Testis (tissue), 3 donors: Measurements from ENCODE around the gene DNAJC30. TPM values are rescaled to one million over a fixed set of nuclear protein-coding genes. Genes with fewer than 3 reads are reported as not detected.

Source experiments
- DNase-seq: peaks from one replicate; pipeline ENCODE4 v3.0.0-alpha.2; 2019
- H3K27ac ChIP-seq, 2 donors: fragments of 200-600 bp; sonication (generic); one replicate each; pipeline ENCODE4 v1.5.1; 2019
- H3K27me3 ChIP-seq: fragments of 200-600 bp; sonication (generic); one replicate; pipeline ENCODE4 v1.5.1; 2019
- H3K36me3 ChIP-seq: fragments of 200-600 bp; sonication (generic); one replicate; pipeline ENCODE4 v1.5.1; 2017; ENCODE audit warnings: low read depth; ENCODE audit errors: missing control alignments
- H3K4me1 ChIP-seq: fragments of 200-600 bp; sonication (generic); one replicate; pipeline ENCODE4 v1.5.1; 2019
- H3K4me3 ChIP-seq, 2 donors: fragments of 200-600 bp; sonication (generic); one replicate each; pipeline ENCODE4 v1.5.1; 2017 to 2019
- H3K9me3 ChIP-seq: fragments of 200-600 bp; sonication (generic); one replicate; pipeline ENCODE4 v1.5.1; 2017
- CTCF ChIP-seq, 3 experiments: fragments of 450-650 bp in 2 of 3; fragments of 200-600 bp in 1 of 3; sonication (generic) in 1 of 3; IDR thresholded peaks; one replicate each; pipeline ENCODE4 v1.5.1; 2016 to 2019; ENCODE audit warnings: antibody characterized with exemption in 3 of 3, mild to moderate bottlenecking in 2 of 3, moderate library complexity in 1 of 3
- POLR2A ChIP-seq: fragments of 450-650 bp; IDR thresholded peaks from one replicate; pipeline ENCODE4 v1.6.1; 2017; ENCODE audit warnings: antibody characterized with exemption, mild to moderate bottlenecking, moderate library complexity
- WGBS, 2 donors: methylation state at CpG; one replicate each; pipeline ENCODE4 v1.1.5; 2018; 5-methylcytosine and 5-hydroxymethylcytosine counted together
- intact Hi-C: fragments of 100-400 bp; cut with DNase I; formaldehyde crosslinking; loops from one replicate; pipeline ENCODE4 v1.15.1; 2023; ENCODE audit warnings: low total_unique reads
- polyA plus RNA-seq: library from polyadenylated mRNA; stranded (reverse); fragments of 350-450 nt; fragmentation: Illumina TruSeq; extraction: RNeasy Lipid Tissue Mini Kit (QIAGEN cat#74804); gene quantifications from one replicate; pipeline ENCODE4 v1.2.3, GENCODE V29; 2014; ENCODE audit warnings: low read depth, low replicate concordance; ENCODE audit not compliant: insufficient read depth
- total RNA-seq, 2 donors: library from RNA; depleted of rRNA; stranded (reverse); fragments of >200 nt; gene quantifications; one replicate each; pipeline ENCODE4 v1.2.3, GENCODE V29; 2016

The DNAJC30 gene
- total and polyA plus RNA-seq, 3 donors from 2014 or later = 19.7 to 27.7 (median 25.0) TPM

GRCh38 chr7:73671857-73672445 is 11.3 kb downstream of the DNAJC30 start:
- H3K36me3 ChIP-seq = no peaks in the 10 kb centered on the region
- DNase-seq = no peak
- peaks cover 16% of the 10 kb centered on the region for H3K4me1 ChIP-seq
- no peaks in the 10 kb centered on the region for H3K27me3 ChIP-seq
- no peak overlapping the region for H3K27ac ChIP-seq
- intact Hi-C loops = no loop called here
- H3K9me3 ChIP-seq = no peaks in the 10 kb centered on the region
- no peak for TF ChIP-seq CTCF (IDR thresholded peaks at IDR 0.05)
- TF ChIP-seq POLR2A = no peak
- WGBS, 2 donors = 94 to 95% methylated on average over 14 to 15 of the region's 15 CpGs
- no peak overlapping the region for H3K4me3 ChIP-seq

- intact Hi-C loops = no loop called here
- 29 to 77% methylated on average over 1 to 6 of the region's 12 CpGs for WGBS, 2 donors
- DNase-seq = no peak
- H3K4me3 ChIP-seq = no peak overlapping the region
- peaks cover 16% of the 10 kb centered on the region for H3K4me1 ChIP-seq
- H3K36me3 ChIP-seq = no peaks in the 10 kb centered on the region
- no peaks in the 10 kb centered on the region for H3K9me3 ChIP-seq
- H3K27ac ChIP-seq = no peak overlapping the region
- no peak for TF ChIP-seq POLR2A
- no peak for TF ChIP-seq CTCF (IDR thresholded peaks at IDR 0.05)
- H3K27me3 ChIP-seq = no peaks in the 10 kb centered on the region
Measured at GRCh38 chr7:73671322-73671661, 12.0 kb downstream of the DNAJC30 start.

- Histone ChIP-seq H3K4me1 (peaks cover 12% of the 10 kb centered on the region), H3K9me3 (no peaks in the 10 kb centered on the region), H3K27ac (no peak overlapping the region), H3K36me3 (no peaks in the 10 kb centered on the region), H3K27me3 (no peaks in the 10 kb centered on the region), H3K4me3 (no peak overlapping the region)
- no peak for DNase-seq
- intact Hi-C loops = no loop called here
- WGBS, 2 donors = 87 to 89% methylated on average over 12 of the region's 12 CpGs
- no peak for TF ChIP-seq POLR2A
- no peak for TF ChIP-seq CTCF (IDR thresholded peaks at IDR 0.05)
Measured at GRCh38 chr7:73669858-73670385, 13.3 kb downstream of the DNAJC30 start.

- H3K27me3 ChIP-seq = no peaks in the 10 kb centered on the region
- peaks cover 12% of the 10 kb centered on the region for H3K4me1 ChIP-seq
- H3K27ac ChIP-seq = no peak overlapping the region
- DNase-seq = no peak
- TF ChIP-seq POLR2A (no peak), CTCF (IDR thresholded peaks at IDR 0.05) (no peak)
- intact Hi-C loops = no loop called here
- H3K36me3 ChIP-seq = no peaks in the 10 kb centered on the region
- H3K4me3 ChIP-seq = no peak overlapping the region
- WGBS, 2 donors = 75 to 81% methylated on average over 9 to 18 of the region's 19 CpGs
- H3K9me3 ChIP-seq = no peaks in the 10 kb centered on the region
Measured at GRCh38 chr7:73669288-73669701, 14.0 kb downstream of the DNAJC30 start.

GRCh38 chr7:73668886-73669230 is 14.4 kb downstream of the DNAJC30 start:
- intact Hi-C loops = no loop called here
- WGBS, 2 donors = 21 to 27% methylated on average over 5 of the region's 5 CpGs
- Histone ChIP-seq H3K4me3 (peak overlapping the region in 1 of 2 donors; percentile 70), H3K27me3 (no peaks in the 10 kb centered on the region), H3K36me3 (no peaks in the 10 kb centered on the region), H3K27ac (peak overlapping the region in 1 of 2 donors; percentile 10), H3K9me3 (no peaks in the 10 kb centered on the region), H3K4me1 (peaks cover 12% of the 10 kb centered on the region)
- DNase-seq = no peak
- TF ChIP-seq CTCF (IDR thresholded peaks at IDR 0.05) (no peak), POLR2A (no peak)
